H1 (cell line): Measurements from ENCODE around the gene SSU72. TPM values are rescaled to one million over a fixed set of nuclear protein-coding genes. Genes with fewer than 3 reads are reported as not detected.

Experiments used
- CTCF ChIA-PET: fragments of 300-600 bp; sonication (Branson Sonifier 250); formaldehyde crosslinking; loops from one replicate; lab custom pipeline; 2021; ENCODE audit not compliant: partially characterized antibody; lab: Charles Lee
- POLR2A ChIA-PET: fragments of 300-600 bp; sonication (Branson Sonifier 250); formaldehyde crosslinking; loops from one replicate; lab custom pipeline; 2021; ENCODE audit warnings: inconsistent platforms; ENCODE audit not compliant: partially characterized antibody; lab: Charles Lee
- DNase-seq, 2 experiments: peaks; one replicate each; pipeline versions ENCODE4 v3.0.0 to v3.0.0-alpha.2; 2010 to 2022; ENCODE audit warnings: low spot score in 2 of 2, low read depth in 1 of 2, mixed read lengths in 1 of 2
- FAIRE-seq: peaks from 2 replicates; lab custom pipeline; 2011; peaks lifted over from hg19 to GRCh38; lab: Jason Lieb, UNC
- H2AFZ ChIP-seq: 2 replicates; pipeline ENCODE4 v1.8.1; 2012; ENCODE audit warnings: low read length, inconsistent platforms
- H2AK5ac ChIP-seq: 2 replicates; pipeline ENCODE4 v1.6.1; 2013; ENCODE audit warnings: low read depth, low read length
- H2BK120ac ChIP-seq: replicated peaks from 2 replicates; pipeline ENCODE3; 2013; ENCODE audit warnings: low read depth, low read length, inconsistent platforms
- H2BK12ac ChIP-seq: 2 replicates; pipeline ENCODE4 v1.6.1; 2013; ENCODE audit warnings: low read depth, low read length
- H2BK15ac ChIP-seq: 2 replicates; pipeline ENCODE4 v1.6.1; 2013; ENCODE audit warnings: low read length
- H2BK20ac ChIP-seq: 2 replicates; pipeline ENCODE4 v1.6.1; 2013; ENCODE audit warnings: low read length
- H2BK5ac ChIP-seq: 2 replicates; pipeline ENCODE4 v1.6.1; 2013; ENCODE audit warnings: low read depth, low read length
- H3K14ac ChIP-seq: 2 replicates; pipeline ENCODE4 v1.6.1; 2013; ENCODE audit warnings: inconsistent platforms; ENCODE audit not compliant: insufficient read length
- H3K18ac ChIP-seq: 2 replicates; pipeline ENCODE4 v1.6.1; 2013; ENCODE audit warnings: low read length; ENCODE audit errors: extremely low read depth
- H3K23ac ChIP-seq: 2 replicates; pipeline ENCODE4 v1.6.1; 2013; ENCODE audit warnings: inconsistent platforms; ENCODE audit not compliant: insufficient read length
- H3K23me2 ChIP-seq: 2 replicates; pipeline ENCODE4 v1.6.1; 2013; ENCODE audit warnings: low read depth, low read length
- H3K27ac ChIP-seq: 2 replicates; pipeline ENCODE4 v1.6.1; 2011; ENCODE audit warnings: low read depth, low read length, inconsistent platforms
- H3K27me3 ChIP-seq, 4 experiments: replicated peaks in 1 of 4; 1 replicate in 1 of 4; 2 replicates in 3 of 4; pipeline versions ENCODE4 v1.6.1 to v1.8.1; 2011 to 2013; ENCODE audit warnings: low read length in 3 of 4, mild to moderate bottlenecking in 3 of 4, inconsistent platforms in 2 of 4, mixed read lengths in 2 of 4, moderate library complexity in 1 of 4; ENCODE audit not compliant: control insufficient read depth in 3 of 4, insufficient read depth in 3 of 4; ENCODE audit errors: extremely low read depth in 1 of 4
- H3K36me3 ChIP-seq, 4 experiments: 2 replicates each; pipeline versions ENCODE4 v1.6.1 to v1.8.1; 2011 to 2013; ENCODE audit warnings: mild to moderate bottlenecking in 4 of 4, low read length in 3 of 4, moderate library complexity in 2 of 4, control low read depth in 1 of 4, inconsistent platforms in 1 of 4; ENCODE audit not compliant: insufficient read depth in 4 of 4, control insufficient read depth in 2 of 4
- H3K4ac ChIP-seq: replicated peaks from 2 replicates; pipeline ENCODE3; 2013; ENCODE audit warnings: low read length, low read depth, mixed read lengths, inconsistent platforms; ENCODE audit not compliant: insufficient read length
- H3K4me1 ChIP-seq, 4 experiments: replicated peaks in 1 of 4; 1 replicate in 1 of 4; 2 replicates in 3 of 4; pipeline versions ENCODE4 v1.6.1 to v1.8.1; 2011 to 2013; ENCODE audit warnings: low read length in 3 of 4, inconsistent platforms in 2 of 4, mixed read lengths in 1 of 4; ENCODE audit not compliant: insufficient read depth in 4 of 4, control insufficient read depth in 3 of 4
- H3K4me2 ChIP-seq, 2 experiments: 2 replicates each; pipeline versions ENCODE4 v1.6.1 to v1.8.1; 2011 to 2013; ENCODE audit warnings: low read depth in 2 of 2, low read length in 2 of 2, control low read depth in 1 of 2, inconsistent platforms in 1 of 2, mild to moderate bottlenecking in 1 of 2; ENCODE audit not compliant: insufficient read depth in 1 of 2
- H3K4me3 ChIP-seq, 4 experiments: fragments of 200-600, 300-600 bp in 1 of 4; sonication (generic), shearing (Covaris generic), sonication (Bioruptor Twin) in 1 of 4; 2 replicates each; pipeline versions ENCODE4 v1.5.1 to v1.8.1; 2011 to 2016; ENCODE audit warnings: low read length in 4 of 4, low read depth in 3 of 4, control low read depth in 2 of 4, inconsistent platforms in 2 of 4, mild to moderate bottlenecking in 2 of 4, mixed read lengths in 1 of 4, moderate library complexity in 1 of 4; ENCODE audit not compliant: insufficient read depth in 2 of 4; ENCODE audit errors: extremely low read depth in 1 of 4
- H3K56ac ChIP-seq: replicated peaks from 2 replicates; pipeline ENCODE3; 2013; ENCODE audit warnings: low read depth, mild to moderate bottlenecking, mixed read lengths, low read length, inconsistent platforms; ENCODE audit not compliant: insufficient read length
- H3K79me1 ChIP-seq: 2 replicates; pipeline ENCODE4 v1.6.1; 2013; ENCODE audit warnings: low read depth, low read length, control low read depth
- H3K79me2 ChIP-seq, 2 experiments: 2 replicates each; pipeline versions ENCODE4 v1.6.1 to v1.8.1; 2012 to 2013; ENCODE audit warnings: low read length in 2 of 2, mild to moderate bottlenecking in 2 of 2, inconsistent platforms in 1 of 2; ENCODE audit not compliant: insufficient read depth in 2 of 2, control insufficient read depth in 1 of 2
- H3K9ac ChIP-seq, 4 experiments: replicated peaks in 1 of 4; 1 replicate in 1 of 4; 2 replicates in 3 of 4; pipeline versions ENCODE4 v1.6.1 to v1.8.1; 2011 to 2013; ENCODE audit warnings: low read depth in 3 of 4, low read length in 3 of 4, control low read depth in 2 of 4, mild to moderate bottlenecking in 2 of 4, moderate library complexity in 2 of 4, inconsistent platforms in 1 of 4; ENCODE audit errors: extremely low read depth in 1 of 4
- H3K9me3 ChIP-seq, 2 experiments: 2 replicates each; pipeline versions ENCODE4 v1.6.1 to v1.8.1; 2012 to 2013; ENCODE audit warnings: mild to moderate bottlenecking in 2 of 2, moderate library complexity in 2 of 2, control low read depth in 1 of 2, inconsistent platforms in 1 of 2, low read depth in 1 of 2, low read length in 1 of 2, mixed read lengths in 1 of 2; ENCODE audit not compliant: insufficient read depth in 2 of 2
- H4K20me1 ChIP-seq, 2 experiments: replicated peaks in 1 of 2; 2 replicates each; pipeline versions ENCODE3 to v1.8.1; 2011 to 2013; ENCODE audit warnings: inconsistent platforms in 2 of 2, low read length in 2 of 2, mild to moderate bottlenecking in 1 of 2; ENCODE audit not compliant: insufficient read depth in 2 of 2, control insufficient read depth in 1 of 2
- H4K5ac ChIP-seq: 2 replicates; pipeline ENCODE4 v1.6.1; 2013; ENCODE audit warnings: low read length, low read depth, mixed read lengths, inconsistent platforms; ENCODE audit not compliant: insufficient read length
- H4K8ac ChIP-seq: 2 replicates; pipeline ENCODE4 v1.8.0; 2013; ENCODE audit warnings: mild to moderate bottlenecking, moderate library complexity, low read length, inconsistent platforms; ENCODE audit not compliant: insufficient read depth; ENCODE audit errors: extremely low read depth
- H4K91ac ChIP-seq: replicated peaks from 2 replicates; pipeline ENCODE3; 2013; ENCODE audit warnings: low read length, mixed read lengths, inconsistent platforms; ENCODE audit not compliant: insufficient read length
- ASH2L ChIP-seq: fragments of 200-600, 300-600 bp; sonication (generic); IDR thresholded peaks from one replicate; pipeline ENCODE4 v1.7.1; 2017; ENCODE audit warnings: low read length
- WGBS, 2 experiments: shearing (Covaris generic) in 1 of 2; methylation state at CpG; one replicate each; pipeline versions ENCODE4 v1.1.6 to v1.1.7; 2013 to 2015; ENCODE audit warnings: low lambda C conversion rate in 2 of 2, mixed read lengths in 2 of 2, inconsistent platforms in 1 of 2, low coverage in 1 of 2, missing lambda C conversion rate in 1 of 2; ENCODE audit not compliant: insufficient replicate concordance in 2 of 2, insufficient coverage in 1 of 2, insufficient read length in 1 of 2; ENCODE audit errors: extremely low coverage in 1 of 2, missing lambda C conversion rate in 1 of 2; 5-methylcytosine and 5-hydroxymethylcytosine counted together
- polyA plus RNA-seq, 7 experiments: library from polyadenylated mRNA; depleted of rRNA in 3 of 7; stranded (reverse) in 5 of 7; unstranded in 2 of 7; fragments of >200 nt in 5 of 7; fragments of 200-250 nt in 2 of 7; gene quantifications; 1 replicate in 5 of 7; 2 replicates in 1 of 7; 4 replicates in 1 of 7; pipeline versions ENCODE4 v1.2.1 to v1.2.3, GENCODE V29; 2011 to 2013; ENCODE audit warnings: missing spikeins in 2 of 7, mixed read lengths in 2 of 7
- total RNA-seq: library from RNA; stranded (reverse); fragmentation: NEBNext Ultra II Directional; extraction: Animal tissue kit (Norgen Biotek cat#: 25700); gene quantifications from 2 replicates; pipeline ENCODE4 v1.2.1, GENCODE V29; 2021

Gene SSU72
- total and polyA plus RNA-seq, 2 of the 8 experiments (the other 6 are each of a cell fraction or from before 2014, with no cell fraction given), result 110 to 165 TPM

GRCh38 chr1:1536019-1536937 is 38.4 kb downstream of the SSU72 start:
- WGBS, 2 experiments, result 94% methylated on average over 40 of the region's 48 CpGs; no CpG with 5 or more reads in 1 of the 2 experiments
- Histone ChIP-seq H2AFZ (no peak overlapping the region), H3K27ac (no peak overlapping the region; the same call in 1 of the 2 replicates)

More at GRCh38 chr1:1536019-1536937, 38.4 kb downstream of the SSU72 start:
- H3K9me3 ChIP-seq, result no peaks in the 10 kb centered on the region
- no peak overlapping the region for H2AK5ac ChIP-seq
- H2BK20ac ChIP-seq, result no peak overlapping the region
- no peak overlapping the region for H2BK5ac ChIP-seq
- no peaks in the 10 kb centered on the region for H3K27me3 ChIP-seq
- H2BK12ac ChIP-seq, result no peak overlapping the region
- no peak for TF ChIP-seq ASH2L
- DNase-seq (no peak), FAIRE-seq (no peak)
- H3K56ac ChIP-seq, result no peak overlapping the region
- H3K4me2 ChIP-seq, result no peak overlapping the region
- H4K91ac ChIP-seq, result no peak overlapping the region
- H3K36me3 ChIP-seq, result peaks cover 0 to 7% (median 3%) of the 10 kb centered on the region in 4 experiments; a peak in 3 of 8 replicates
- H3K79me2 ChIP-seq, result peaks cover 0 to 5% of the 10 kb centered on the region in 2 experiments; a peak in 1 of 4 replicates
- H3K18ac ChIP-seq, result no peak overlapping the region
- peaks cover 7% of the 10 kb centered on the region for H3K79me1 ChIP-seq
- H3K23me2 ChIP-seq, result peaks cover 10% of the 10 kb centered on the region; the same call in 1 of the 2 replicates
- H3K23ac ChIP-seq, result no peak overlapping the region
- POLR2A ChIA-PET, result interaction anchor here (1.0 to 2.0 kb wide), 9 partner anchors 12 to 95 kb away, joined by 3 to 8 read pairs (median 5); no protein-coding TSS in a partner anchor
- 0 out of 7 replicates have a peak overlapping the region, but pooled peaks of 1 of the 4 experiments have one; percentile 14 for H3K9ac ChIP-seq
- H4K20me1 ChIP-seq, result peaks cover 3 to 13% of the 10 kb centered on the region in 2 experiments
- CTCF ChIA-PET, result interaction anchor here (0.5 to 1.0 kb wide), 4 partner anchors 31 to 136 kb away, joined by 3 to 4 read pairs (median 3); no protein-coding TSS in a partner anchor
- H2BK120ac ChIP-seq, result no peak overlapping the region
- H2BK15ac ChIP-seq, result no peak overlapping the region
- H4K5ac ChIP-seq, result no peak overlapping the region
- no peak overlapping the region for H3K4ac ChIP-seq
- peaks cover 0 to 9% (median 3%) of the 10 kb centered on the region in 4 experiments; a peak in 3 of 7 replicates for H3K4me1 ChIP-seq
- no peak overlapping the region; the same call in 1 of the 2 replicates for H4K8ac ChIP-seq
- no peak overlapping the region for H3K4me3 ChIP-seq
- no peak overlapping the region for H3K14ac ChIP-seq
